Skeletal muscle satellite cell (primary cell): Measurements from ENCODE around the gene NAA15.
"Not testable (repeated sequence)": the region's sequence is repeated elsewhere in the genome, so short reads cannot be mapped to it uniquely, and the experiment has no call there.

Source experiments
- H3K27me3 ChIP-seq: 2 replicates; pipeline ENCODE4 v1.7.0; 2013; ENCODE audit warnings: low read length; ENCODE audit not compliant: control insufficient read depth, insufficient read depth
- H3K36me3 ChIP-seq: 2 replicates; pipeline ENCODE4 v1.7.0; 2013; ENCODE audit warnings: mild to moderate bottlenecking, control low read depth, low read length; ENCODE audit not compliant: insufficient read depth
- H3K4me1 ChIP-seq: 2 replicates; pipeline ENCODE4 v1.7.0; 2013; ENCODE audit warnings: low read length; ENCODE audit not compliant: control insufficient read depth, insufficient read depth
- H3K4me2 ChIP-seq: 2 replicates; pipeline ENCODE4 v1.7.0; 2013; ENCODE audit warnings: mild to moderate bottlenecking, low read length
- H3K4me3 ChIP-seq: 2 replicates; pipeline ENCODE4 v1.7.0; 2013; ENCODE audit warnings: low read length
- H3K9ac ChIP-seq: 2 replicates; pipeline ENCODE4 v1.7.0; 2013; ENCODE audit warnings: mild to moderate bottlenecking, low read depth, low read length, moderate library complexity
- H3K9me3 ChIP-seq: replicated peaks from 2 replicates; pipeline ENCODE4 v1.7.0; 2013; ENCODE audit warnings: mild to moderate bottlenecking, control low read depth, low read length

NAA15 gene

GRCh38 chr4:139386421-139386820 lies 85.1 kb downstream of the NAA15 start:
- H3K9me3 ChIP-seq, result no peaks in the 10 kb centered on the region
- no peak overlapping the region for H3K9ac ChIP-seq
- peaks cover 55% of the 10 kb centered on the region for H3K36me3 ChIP-seq
- H3K4me1 ChIP-seq, result no peaks in the 10 kb centered on the region
- no peak overlapping the region for H3K4me3 ChIP-seq
- no peak overlapping the region for H3K4me2 ChIP-seq
- H3K27me3 ChIP-seq, result no peaks in the 10 kb centered on the region

DNA sequence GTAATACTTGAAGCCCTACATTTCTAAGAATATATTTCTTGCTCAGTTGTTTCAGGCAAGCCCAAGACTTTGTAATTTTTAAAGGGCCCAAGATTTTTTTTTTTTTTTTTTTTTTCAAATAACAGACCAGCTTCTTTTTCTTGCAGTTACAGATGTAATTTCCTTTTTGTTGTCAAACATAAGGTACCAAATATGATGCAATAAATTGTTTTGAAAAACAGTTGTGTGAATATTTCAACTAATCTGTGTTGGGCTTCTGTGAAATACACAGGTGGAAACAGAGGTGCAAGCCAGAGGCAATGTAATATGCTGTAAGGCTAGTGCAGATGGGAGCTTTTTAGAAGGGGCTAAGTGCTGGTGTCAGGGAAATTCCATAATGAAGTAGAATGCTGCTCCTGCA lies 87.8 kb downstream of the NAA15 start:
- H3K27me3 ChIP-seq, result no peaks in the 10 kb centered on the region
- peaks cover 4% of the 10 kb centered on the region for H3K4me1 ChIP-seq
- H3K4me2 ChIP-seq, result no peak overlapping the region
- H3K9me3 ChIP-seq, result no peaks in the 10 kb centered on the region
- no peak overlapping the region for H3K4me3 ChIP-seq
- H3K36me3 ChIP-seq, result peaks cover 65% of the 10 kb centered on the region
- H3K9ac ChIP-seq, result no peak overlapping the region

- H3K4me1 ChIP-seq, result peaks cover 4% of the 10 kb centered on the region
- H3K9me3 ChIP-seq, result no peaks in the 10 kb centered on the region
- no peak overlapping the region for H3K9ac ChIP-seq
- H3K36me3 ChIP-seq, result peaks cover 64% of the 10 kb centered on the region
- no peak overlapping the region for H3K4me3 ChIP-seq
- no peaks in the 10 kb centered on the region for H3K27me3 ChIP-seq
- H3K4me2 ChIP-seq, result no peak overlapping the region
These were observed 88.7 kb downstream of the NAA15 start for GRCh38 chr4:139389991-139390390.

GRCh38 chr4:139391731-139392130 lies 90.4 kb downstream of the NAA15 start:
- no peak overlapping the region for H3K4me2 ChIP-seq
- no peak overlapping the region for H3K9ac ChIP-seq
- H3K27me3 ChIP-seq, result no peaks in the 10 kb centered on the region
- H3K9me3 ChIP-seq, result no peaks in the 10 kb centered on the region
- H3K4me3 ChIP-seq, result no peak overlapping the region
- H3K4me1 ChIP-seq, result peaks cover 4% of the 10 kb centered on the region
- H3K36me3 ChIP-seq, result peaks cover 55% of the 10 kb centered on the region

DNA sequence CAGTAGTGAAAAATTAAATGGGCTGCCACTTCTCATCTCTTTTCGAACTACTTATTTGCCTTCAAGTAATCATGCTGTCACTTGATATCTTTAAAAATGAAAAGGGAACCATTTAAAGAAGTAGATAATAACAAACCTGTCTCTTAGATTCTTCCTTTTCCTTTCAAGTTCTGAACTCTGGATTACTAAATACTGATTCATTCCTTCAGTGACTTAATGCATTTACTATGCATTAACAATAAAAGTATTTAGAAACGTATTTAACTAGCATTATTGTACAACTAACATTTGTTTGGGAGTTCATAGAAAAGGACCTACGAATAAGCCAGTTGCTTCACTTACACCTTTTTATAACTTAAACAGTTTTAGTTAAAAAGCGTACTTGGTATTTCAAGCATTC lies 91.5 kb downstream of the NAA15 start:
- no peak overlapping the region for H3K4me3 ChIP-seq

GRCh38 chr4:139401368-139401767 lies 100.1 kb downstream of the NAA15 start:
- Histone ChIP-seq H3K4me3 (no peak overlapping the region), H3K27me3 (no peaks in the 10 kb centered on the region)

More for the DNA sequence above, 91.5 kb downstream of the NAA15 start:
- Histone ChIP-seq H3K36me3 (peaks cover 51% of the 10 kb centered on the region), H3K9me3 (no peaks in the 10 kb centered on the region), H3K27me3 (no peaks in the 10 kb centered on the region), H3K4me1 (peaks cover 4% of the 10 kb centered on the region), H3K9ac (no peak overlapping the region), H3K4me2 (no peak overlapping the region)

GRCh38 chr4:139402436-139402835 lies 101.1 kb downstream of the NAA15 start:
- Histone ChIP-seq H3K4me1 (no peaks in the 10 kb centered on the region), H3K27me3 (no peaks in the 10 kb centered on the region), H3K9me3 (no peaks in the 10 kb centered on the region)

More at GRCh38 chr4:139401368-139401767, 100.1 kb downstream of the NAA15 start:
- Histone ChIP-seq H3K36me3 (peaks cover 4% of the 10 kb centered on the region), H3K9ac (no peak overlapping the region), H3K9me3 (no peaks in the 10 kb centered on the region), H3K4me2 (no peak overlapping the region), H3K4me1 (no peaks in the 10 kb centered on the region)

GRCh38 chr4:139403462-139403861 lies 102.2 kb downstream of the NAA15 start:
- H3K27me3 ChIP-seq, result no peaks in the 10 kb centered on the region
- no peak overlapping the region for H3K4me2 ChIP-seq
- no peaks in the 10 kb centered on the region for H3K9me3 ChIP-seq
- no peak overlapping the region for H3K9ac ChIP-seq
- no peak overlapping the region for H3K4me3 ChIP-seq
- no peaks in the 10 kb centered on the region for H3K4me1 ChIP-seq
- H3K36me3 ChIP-seq, result peaks cover 8% of the 10 kb centered on the region

More at GRCh38 chr4:139402436-139402835, 101.1 kb downstream of the NAA15 start:
- Histone ChIP-seq H3K4me3 (no peak overlapping the region), H3K4me2 (no peak overlapping the region), H3K36me3 (peaks cover 6% of the 10 kb centered on the region), H3K9ac (no peak overlapping the region)

GRCh38 chr4:139410312-139410711 lies 109.0 kb downstream of the NAA15 start:
- Histone ChIP-seq H3K4me2 (no peak overlapping the region), H3K36me3 (peaks cover 8% of the 10 kb centered on the region), H3K4me1 (no peaks in the 10 kb centered on the region), H3K4me3 (no peak overlapping the region), H3K9ac (no peak overlapping the region), H3K9me3 (no peaks in the 10 kb centered on the region), H3K27me3 (no peaks in the 10 kb centered on the region)

DNA sequence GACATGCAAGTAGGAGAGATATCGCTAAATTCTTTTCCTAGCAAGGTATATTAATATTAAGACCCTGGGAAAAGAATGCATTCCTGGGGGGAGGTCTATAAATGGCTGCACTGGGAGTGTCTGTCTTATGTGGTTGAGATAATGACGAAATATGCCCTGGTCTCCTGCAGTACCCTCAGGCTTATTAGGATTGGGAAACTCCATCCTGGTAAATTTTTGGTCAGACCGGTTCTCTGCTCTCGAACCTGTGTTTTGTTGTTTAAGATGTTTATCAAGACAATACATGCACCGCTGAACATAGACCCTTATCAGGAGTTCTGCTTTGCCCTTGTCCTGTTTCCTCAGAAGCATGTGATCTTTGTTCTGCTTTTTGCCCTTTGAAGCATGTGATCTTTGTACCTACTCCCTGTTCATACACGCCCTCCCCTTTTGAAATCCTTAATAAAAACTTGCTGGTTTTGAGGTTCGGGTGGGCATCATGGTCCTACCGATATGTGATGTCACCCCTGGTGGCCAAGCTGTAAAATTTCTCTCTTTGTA lies 113.4 kb downstream of the NAA15 start:
- H3K4me1 ChIP-seq, H3K36me3 ChIP-seq, H3K27me3 ChIP-seq, H3K4me2 ChIP-seq, H3K9ac ChIP-seq, H3K9me3 ChIP-seq, H3K4me3 ChIP-seq: not testable (repeated sequence)

- Histone ChIP-seq H3K4me3 (no peak overlapping the region), H3K4me1 (peaks cover 3% of the 10 kb centered on the region), H3K4me2 (no peak overlapping the region)
These were observed 114.9 kb downstream of the NAA15 start for GRCh38 chr4:139416073-139416673.

DNA sequence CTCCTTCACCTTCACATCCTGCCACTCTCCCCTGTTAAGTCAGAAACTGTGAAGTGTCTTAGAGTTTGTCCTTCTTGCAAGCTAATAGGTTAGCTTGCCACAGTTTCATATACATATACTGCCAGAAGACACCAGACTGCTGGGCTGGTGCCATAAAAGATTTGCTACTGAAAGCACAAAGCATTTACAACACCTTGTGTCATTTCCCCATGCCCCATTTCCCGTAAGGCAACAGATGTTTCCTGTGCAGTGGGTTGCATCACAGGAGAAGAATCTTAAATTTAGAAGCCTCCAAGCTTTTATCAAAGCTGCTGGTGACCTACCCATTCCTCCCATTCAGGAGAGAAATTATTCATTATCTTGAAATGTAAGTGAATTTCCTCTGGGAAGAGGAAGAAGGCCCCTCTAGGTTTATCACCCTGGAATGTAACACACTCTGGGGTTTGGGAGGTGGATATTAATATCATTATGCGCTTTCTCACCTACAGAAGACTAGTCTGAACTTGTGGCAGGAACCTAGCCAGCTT lies 118.1 kb downstream of the NAA15 start:
- Histone ChIP-seq H3K4me1 (peaks cover 3% of the 10 kb centered on the region), H3K4me2 (no peak overlapping the region), H3K27me3 (no peaks in the 10 kb centered on the region), H3K4me3 (no peak overlapping the region), H3K9ac (no peak overlapping the region), H3K36me3 (peaks cover 13% of the 10 kb centered on the region), H3K9me3 (no peaks in the 10 kb centered on the region)

More at GRCh38 chr4:139416073-139416673, 114.9 kb downstream of the NAA15 start:
- no peak overlapping the region for H3K9ac ChIP-seq
- no peaks in the 10 kb centered on the region for H3K27me3 ChIP-seq
- H3K9me3 ChIP-seq, result no peaks in the 10 kb centered on the region
- peaks cover 13% of the 10 kb centered on the region for H3K36me3 ChIP-seq
